H9 (cell line): ENCODE results near the gene SGMS2. TPM values are rescaled to one million over a fixed set of nuclear protein-coding genes. Genes with fewer than 3 reads are reported as not detected.

Experiments used
- DNase-seq: peaks from one replicate; pipeline ENCODE4 v3.0.0-alpha.2; 2017
- H2AFZ ChIP-seq: one replicate; pipeline ENCODE4 v1.6.1; 2013; ENCODE audit warnings: mild to moderate bottlenecking, low read length, control low read depth, moderate library complexity
- H2AK5ac ChIP-seq: 2 replicates; pipeline ENCODE4 v1.6.1; 2013; ENCODE audit warnings: low read length, control low read depth, mixed read lengths; ENCODE audit not compliant: insufficient read length
- H2BK120ac ChIP-seq: one replicate; pipeline ENCODE4 v1.6.1; 2013; ENCODE audit warnings: low read depth, mild to moderate bottlenecking, low read length, control low read depth, inconsistent platforms; ENCODE audit not compliant: poor library complexity, severe bottlenecking
- H2BK12ac ChIP-seq: 2 replicates; pipeline ENCODE4 v1.6.1; 2013; ENCODE audit warnings: low read length, control low read depth, mixed read lengths, low read depth; ENCODE audit not compliant: insufficient read length
- H2BK15ac ChIP-seq: 2 replicates; pipeline ENCODE4 v1.6.1; 2013; ENCODE audit warnings: low read depth, low read length, control low read depth
- H2BK20ac ChIP-seq: one replicate; pipeline ENCODE4 v1.6.1; 2013; ENCODE audit warnings: low read depth, mild to moderate bottlenecking, low read length, control low read depth, inconsistent platforms; ENCODE audit not compliant: poor library complexity, severe bottlenecking
- H2BK5ac ChIP-seq: 2 replicates; pipeline ENCODE4 v1.6.1; 2013; ENCODE audit warnings: low read length, control low read depth, mixed read lengths; ENCODE audit not compliant: insufficient read length
- H3K14ac ChIP-seq: 2 replicates; pipeline ENCODE4 v1.6.1; 2013; ENCODE audit warnings: low read length, control low read depth; ENCODE audit not compliant: insufficient read depth
- H3K18ac ChIP-seq: 2 replicates; pipeline ENCODE4 v1.6.1; 2013; ENCODE audit warnings: low read depth, mild to moderate bottlenecking, mixed read lengths, low read length, control low read depth; ENCODE audit not compliant: insufficient read length
- H3K23ac ChIP-seq: 2 replicates; pipeline ENCODE4 v1.6.1; 2013; ENCODE audit warnings: low read length, control low read depth, mixed read lengths, low read depth; ENCODE audit not compliant: insufficient read length
- H3K23me2 ChIP-seq: 2 replicates; pipeline ENCODE4 v1.6.1; 2013; ENCODE audit warnings: low read depth, mild to moderate bottlenecking, mixed read lengths, low read length, control low read depth; ENCODE audit not compliant: insufficient read length, poor library complexity, severe bottlenecking
- H3K27ac ChIP-seq: 2 replicates; pipeline ENCODE4 v1.5.1; 2013; ENCODE audit warnings: low read length, control low read depth, mixed read lengths, low read depth; ENCODE audit not compliant: insufficient read length
- H3K27me3 ChIP-seq: 2 replicates; pipeline ENCODE4 v1.6.1; 2013; ENCODE audit warnings: low read length, control low read depth, inconsistent platforms; ENCODE audit not compliant: insufficient read depth
- H3K4ac ChIP-seq: 2 replicates; pipeline ENCODE4 v1.6.1; 2013; ENCODE audit warnings: low read depth, mild to moderate bottlenecking, control low read depth, inconsistent platforms, low read length, moderate library complexity
- H3K4me1 ChIP-seq: 2 replicates; pipeline ENCODE4 v1.6.1; 2013; ENCODE audit warnings: low read length, control low read depth, inconsistent platforms; ENCODE audit not compliant: insufficient read depth
- H3K4me2 ChIP-seq: 2 replicates; pipeline ENCODE4 v1.6.1; 2013; ENCODE audit warnings: low read length, control low read depth, mixed read lengths; ENCODE audit not compliant: insufficient read length, insufficient read depth
- H3K56ac ChIP-seq: 2 replicates; pipeline ENCODE4 v1.6.1; 2013; ENCODE audit warnings: low read depth, mild to moderate bottlenecking, mixed read lengths, low read length, control low read depth; ENCODE audit not compliant: insufficient read length
- H3K79me1 ChIP-seq: 2 replicates; pipeline ENCODE4 v1.6.1; 2013; ENCODE audit warnings: low read depth, mild to moderate bottlenecking, moderate library complexity, low read length, control low read depth, inconsistent platforms; ENCODE audit not compliant: insufficient read depth, poor library complexity, severe bottlenecking
- H3K79me2 ChIP-seq: 2 replicates; pipeline ENCODE4 v1.6.1; 2013; ENCODE audit warnings: low read length, control low read depth, inconsistent platforms; ENCODE audit not compliant: insufficient read depth
- H3K9ac ChIP-seq: 2 replicates; pipeline ENCODE4 v1.6.1; 2013; ENCODE audit warnings: low read length, control low read depth, mixed read lengths; ENCODE audit not compliant: insufficient read length; ENCODE audit errors: extremely low read depth
- H3K9me3 ChIP-seq: one replicate; pipeline ENCODE4 v1.6.1; 2013; ENCODE audit warnings: low read depth, low read length, inconsistent platforms; ENCODE audit not compliant: control insufficient read depth
- H3T11ph ChIP-seq: one replicate; pipeline ENCODE4 v1.6.1; 2013; ENCODE audit warnings: mild to moderate bottlenecking, low read length, control low read depth, inconsistent platforms
- H4K20me1 ChIP-seq: one replicate; pipeline ENCODE4 v1.6.1; 2013; ENCODE audit not compliant: control insufficient read depth, insufficient read length, insufficient read depth
- H4K5ac ChIP-seq: 2 replicates; pipeline ENCODE4 v1.6.1; 2013; ENCODE audit warnings: low read depth, mild to moderate bottlenecking, mixed read lengths, low read length, control low read depth; ENCODE audit not compliant: insufficient read length
- H4K8ac ChIP-seq: replicated peaks from 2 replicates; pipeline ENCODE4 v1.6.1; 2013; ENCODE audit warnings: low read length, control low read depth, mixed read lengths, low read depth; ENCODE audit not compliant: insufficient read length
- H4K91ac ChIP-seq: 2 replicates; pipeline ENCODE4 v1.6.1; 2013; ENCODE audit warnings: low read depth, mild to moderate bottlenecking, moderate library complexity, mixed read lengths, low read length, control low read depth; ENCODE audit not compliant: insufficient read length
- H3K27ac Mint-ChIP-seq, 3 experiments: 2 replicates in 2 of 3; 3 replicates in 1 of 3; pipeline ENCODE4 v1.8.0; 2020 to 2021; ENCODE audit warnings: mixed read lengths in 3 of 3, mild to moderate bottlenecking in 1 of 3, moderate library complexity in 1 of 3
- H3K27me3 Mint-ChIP-seq: 2 replicates; pipeline ENCODE4 v1.8.0; 2021; ENCODE audit warnings: low read depth, mild to moderate bottlenecking, moderate library complexity, mixed read lengths
- H3K36me3 Mint-ChIP-seq, 3 experiments: 2 replicates in 2 of 3; 3 replicates in 1 of 3; pipeline ENCODE4 v1.8.0; 2020 to 2021; ENCODE audit warnings: low read depth in 3 of 3, mixed read lengths in 3 of 3; ENCODE audit not compliant: insufficient read depth in 1 of 3
- H3K4me1 Mint-ChIP-seq, 2 experiments: 2 replicates each; pipeline ENCODE4 v1.8.0; 2020; ENCODE audit warnings: mixed read lengths in 2 of 2
- H3K4me3 Mint-ChIP-seq, 2 experiments: 2 replicates in 1 of 2; 3 replicates in 1 of 2; pipeline ENCODE4 v1.8.0; 2020 to 2021; ENCODE audit warnings: mild to moderate bottlenecking in 2 of 2, mixed read lengths in 2 of 2, moderate library complexity in 1 of 2
- H3K9me3 Mint-ChIP-seq, 2 experiments: 2 replicates in 1 of 2; 3 replicates in 1 of 2; pipeline ENCODE4 v1.8.0; 2020; ENCODE audit warnings: mild to moderate bottlenecking in 2 of 2, mixed read lengths in 2 of 2, moderate library complexity in 1 of 2
- CTCF ChIP-seq: fragments of 200-600 bp; sonication (generic); conservative IDR thresholded peaks from 3 replicates; pipeline ENCODE4 v1.8.0; 2021; ENCODE audit warnings: antibody characterized with exemption, mild to moderate bottlenecking
- WGBS: extraction: QIAGEN DNeasy Blood & Tissue Kit; methylation state at CpG from one replicate; pipeline ENCODE4 v1.1.7; 2013; ENCODE audit warnings: missing lambda C conversion rate, low lambda C conversion rate, mixed read lengths; ENCODE audit not compliant: insufficient read length; ENCODE audit errors: extremely low coverage; 5-methylcytosine and 5-hydroxymethylcytosine counted together
- total RNA-seq: library from RNA; stranded (reverse); gene quantifications from 2 replicates; pipeline ENCODE4 v1.2.1, GENCODE V29; 2021

The SGMS2 gene
- total RNA-seq, 1 experiment from 2014 or later: 9.7 TPM

DNA sequence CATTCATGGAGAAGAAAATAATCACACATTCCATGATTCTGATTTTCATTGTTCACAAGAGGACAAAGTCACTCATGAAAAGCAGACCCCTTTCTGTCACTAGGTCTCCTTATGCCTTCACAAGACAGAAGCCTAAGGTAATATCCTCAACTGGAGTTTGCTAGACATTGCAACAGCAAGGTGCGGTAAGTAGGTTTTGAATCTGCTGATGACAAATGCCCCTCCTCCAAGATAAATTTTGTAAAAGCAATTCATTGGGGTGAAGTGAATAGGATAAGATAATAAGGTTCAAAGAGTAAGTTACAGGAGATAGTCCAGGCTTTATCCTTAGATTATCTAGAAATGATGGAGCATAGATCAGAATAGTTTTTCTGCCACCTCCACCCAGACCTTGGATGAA is 90.5 kb downstream of the SGMS2 start:
- Histone ChIP-seq H3K23ac (no peak overlapping the region), H2AK5ac (no peak overlapping the region), H2BK15ac (no peak overlapping the region), H3K9ac (no peak overlapping the region), H3K14ac (no peak overlapping the region), H3T11ph (no peak overlapping the region), H2BK120ac (no peak overlapping the region), H3K4me2 (no peak overlapping the region), H4K20me1 (no peaks in the 10 kb centered on the region), H2BK12ac (no peak overlapping the region), H4K8ac (no peak overlapping the region), H3K79me2 (no peaks in the 10 kb centered on the region), H3K56ac (no peak overlapping the region), H3K79me1 (no peaks in the 10 kb centered on the region), H3K4ac (no peak overlapping the region), H2BK5ac (no peak overlapping the region), H2BK20ac (no peak overlapping the region), H2AFZ (no peak overlapping the region), H3K27me3 (no peaks in the 10 kb centered on the region), H4K91ac (no peak overlapping the region), H4K5ac (no peak overlapping the region), H3K27ac (no peak overlapping the region), H3K23me2 (no peaks in the 10 kb centered on the region), H3K4me1 (no peaks in the 10 kb centered on the region), H3K18ac (no peak overlapping the region), H3K9me3 (no peaks in the 10 kb centered on the region)
- no peak for DNase-seq
- no CpG with 5 or more reads among the region's 1 CpG for whole genome bisulfite sequencing
- Mint-ChIP-seq H3K36me3 (peaks cover 2 to 27% (median 9%) of the 10 kb centered on the region in 3 experiments; a peak in 6 of 7 replicates), H3K27ac (no peak overlapping the region), H3K27me3 (no peaks in the 10 kb centered on the region; the same call in 1 of the 2 replicates), H3K4me1 (peaks cover 11 to 27% of the 10 kb centered on the region in 2 experiments), H3K9me3 (peaks cover 2 to 13% of the 10 kb centered on the region in 2 experiments; a peak in 4 of 5 replicates), H3K4me3 (no peak overlapping the region)
- TF ChIP-seq CTCF: no peak
